Neutrophil (primary cell): ENCODE results near the gene IBSP.

Source experiments
- H3K27ac ChIP-seq: fragments of 200-600 bp; sonication (generic); 2 replicates; pipeline ENCODE4 v1.5.1; 2016; ENCODE audit warnings: mild to moderate bottlenecking, moderate library complexity
- H3K27me3 ChIP-seq: fragments of 200-600 bp; sonication (generic); 2 replicates; pipeline ENCODE4 v1.6.0; 2016; ENCODE audit warnings: mild to moderate bottlenecking
- H3K36me3 ChIP-seq: fragments of 200-600 bp; sonication (generic); 2 replicates; pipeline ENCODE4 v1.5.1; 2017
- H3K4me1 ChIP-seq, 2 experiments: fragments of 200-600 bp in 1 of 2; sonication (generic) in 1 of 2; 1 replicate in 1 of 2; 2 replicates in 1 of 2; pipeline versions ENCODE4 v1.5.1 to v1.6.1; 2013 to 2016; ENCODE audit warnings: low read depth in 1 of 2, low read length in 1 of 2, mild to moderate bottlenecking in 1 of 2, moderate library complexity in 1 of 2; ENCODE audit not compliant: control insufficient read depth in 1 of 2, insufficient read depth in 1 of 2
- H3K4me3 ChIP-seq, 2 experiments: fragments of 200-600 bp in 1 of 2; sonication (generic) in 1 of 2; 1 replicate in 1 of 2; 2 replicates in 1 of 2; pipeline ENCODE4 v1.5.1; 2013 to 2016; ENCODE audit warnings: low read depth in 1 of 2, low read length in 1 of 2, mild to moderate bottlenecking in 1 of 2, moderate library complexity in 1 of 2
- H3K9me3 ChIP-seq: fragments of 200-600 bp; sonication (generic); 2 replicates; pipeline ENCODE4 v1.5.1; 2016
- TF ChIP-seq, protein P1 (sequence below): fragments of 200-600 bp; sonication (generic); IDR thresholded peaks from 2 replicates; pipeline ENCODE4 v1.5.1; 2016; ENCODE audit warnings: antibody characterized with exemption

The IBSP gene

DNA sequence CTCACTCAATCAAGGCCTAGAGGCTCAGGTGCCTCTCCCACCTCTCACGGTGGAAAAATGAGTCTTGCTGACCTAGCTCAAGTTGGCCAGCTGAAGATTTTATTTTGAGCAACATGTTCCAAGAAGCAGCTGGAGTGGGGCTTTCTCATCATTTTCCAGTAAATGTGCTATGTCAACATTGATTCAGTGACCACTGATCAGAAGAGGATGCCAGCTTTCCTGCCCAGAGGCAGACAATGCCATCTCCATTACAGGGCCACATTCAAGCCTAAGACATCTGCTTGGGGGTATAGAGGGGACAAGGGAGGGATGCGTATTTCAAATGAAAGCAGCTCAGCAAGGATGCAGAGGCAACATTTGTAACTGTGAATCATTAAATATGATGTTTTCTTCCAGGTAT is 36.4 kb downstream of the IBSP start:
- TF ChIP-seq, protein P1, sequence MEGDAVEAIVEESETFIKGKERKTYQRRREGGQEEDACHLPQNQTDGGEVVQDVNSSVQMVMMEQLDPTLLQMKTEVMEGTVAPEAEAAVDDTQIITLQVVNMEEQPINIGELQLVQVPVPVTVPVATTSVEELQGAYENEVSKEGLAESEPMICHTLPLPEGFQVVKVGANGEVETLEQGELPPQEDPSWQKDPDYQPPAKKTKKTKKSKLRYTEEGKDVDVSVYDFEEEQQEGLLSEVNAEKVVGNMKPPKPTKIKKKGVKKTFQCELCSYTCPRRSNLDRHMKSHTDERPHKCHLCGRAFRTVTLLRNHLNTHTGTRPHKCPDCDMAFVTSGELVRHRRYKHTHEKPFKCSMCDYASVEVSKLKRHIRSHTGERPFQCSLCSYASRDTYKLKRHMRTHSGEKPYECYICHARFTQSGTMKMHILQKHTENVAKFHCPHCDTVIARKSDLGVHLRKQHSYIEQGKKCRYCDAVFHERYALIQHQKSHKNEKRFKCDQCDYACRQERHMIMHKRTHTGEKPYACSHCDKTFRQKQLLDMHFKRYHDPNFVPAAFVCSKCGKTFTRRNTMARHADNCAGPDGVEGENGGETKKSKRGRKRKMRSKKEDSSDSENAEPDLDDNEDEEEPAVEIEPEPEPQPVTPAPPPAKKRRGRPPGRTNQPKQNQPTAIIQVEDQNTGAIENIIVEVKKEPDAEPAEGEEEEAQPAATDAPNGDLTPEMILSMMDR, result no peak
- no peaks in the 10 kb centered on the region for H3K27me3 ChIP-seq
- no peaks in the 10 kb centered on the region for H3K4me1 ChIP-seq
- no peaks in the 10 kb centered on the region for H3K36me3 ChIP-seq
- no peaks in the 10 kb centered on the region for H3K9me3 ChIP-seq
- no peak overlapping the region for H3K27ac ChIP-seq
- H3K4me3 ChIP-seq, result no peak overlapping the region

- no peak overlapping the region for H3K4me3 ChIP-seq
- H3K27me3 ChIP-seq, result no peaks in the 10 kb centered on the region
- TF ChIP-seq, protein P1, result no peak
- no peak overlapping the region for H3K27ac ChIP-seq
- H3K9me3 ChIP-seq, result no peaks in the 10 kb centered on the region
- H3K4me1 ChIP-seq, result no peaks in the 10 kb centered on the region
- H3K36me3 ChIP-seq, result no peaks in the 10 kb centered on the region
Measured at GRCh38 chr4:87838205-87838604, 38.9 kb downstream of the IBSP start.

GRCh38 chr4:87838890-87839591 is 39.7 kb downstream of the IBSP start:
- Histone ChIP-seq H3K4me1 (no peaks in the 10 kb centered on the region), H3K4me3 (no peak overlapping the region), H3K36me3 (no peaks in the 10 kb centered on the region), H3K27me3 (peaks cover 6% of the 10 kb centered on the region), H3K9me3 (no peaks in the 10 kb centered on the region), H3K27ac (no peak overlapping the region)
- TF ChIP-seq, protein P1, result peak; percentile 53

DNA sequence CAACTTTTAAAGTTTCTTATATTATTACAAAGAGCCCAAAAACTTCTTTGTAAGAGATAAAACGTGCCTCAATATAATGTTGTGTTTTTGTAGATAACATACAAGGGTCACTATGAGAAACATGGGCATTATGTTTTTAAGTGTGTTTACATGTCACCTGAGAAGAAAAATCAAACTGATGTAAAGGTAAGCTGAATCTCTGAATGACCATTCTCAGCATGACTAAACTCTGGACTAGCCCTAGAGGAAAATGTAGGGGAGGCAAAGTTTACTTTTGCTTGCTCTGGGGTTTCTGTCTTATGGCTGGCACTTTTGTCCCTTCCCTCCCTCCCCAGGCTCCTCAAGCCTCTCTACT is 40.2 kb downstream of the IBSP start:
- H3K36me3 ChIP-seq, result no peaks in the 10 kb centered on the region

GRCh38 chr4:87840149-87840548 is 40.8 kb downstream of the IBSP start:
- Histone ChIP-seq H3K9me3 (no peaks in the 10 kb centered on the region), H3K27ac (no peak overlapping the region), H3K4me1 (no peaks in the 10 kb centered on the region), H3K4me3 (no peak overlapping the region), H3K27me3 (peaks cover 15% of the 10 kb centered on the region), H3K36me3 (no peaks in the 10 kb centered on the region)
- TF ChIP-seq, protein P1, result no peak

More for the DNA sequence above, 40.2 kb downstream of the IBSP start:
- Histone ChIP-seq H3K27ac (no peak overlapping the region), H3K27me3 (peaks cover 11% of the 10 kb centered on the region), H3K4me1 (no peaks in the 10 kb centered on the region), H3K9me3 (no peaks in the 10 kb centered on the region), H3K4me3 (no peak overlapping the region)
- TF ChIP-seq, protein P1, result no peak
